Fibroblast of skin of right quadriceps (primary cell): ENCODE results near the gene NANOS2.
"Not testable (repeated sequence)": the region's sequence is repeated elsewhere in the genome, so short reads cannot be mapped to it uniquely, and the experiment has no call there.

Experiments
- DNase-seq: peaks from one replicate; pipeline ENCODE4 v3.0.0-alpha.2; 2013

Gene NANOS2

GRCh38 chr19:45872095-45872919, 42.3 kb downstream of the NANOS2 start:
- no peak for DNase-seq

GRCh38 chr19:45870798-45871197, 43.8 kb downstream of the NANOS2 start:
- DNase-seq: no peak

- not testable (repeated sequence) for DNase-seq
Observed at GRCh38 chr19:45867241-45867640, 47.3 kb downstream of the NANOS2 start.

- DNase-seq: no peak
Observed at GRCh38 chr19:45866400-45867176, 48.0 kb downstream of the NANOS2 start.

- DNase-seq: no peak
Observed at GRCh38 chr19:45865269-45865948, 49.2 kb downstream of the NANOS2 start.

DNA sequence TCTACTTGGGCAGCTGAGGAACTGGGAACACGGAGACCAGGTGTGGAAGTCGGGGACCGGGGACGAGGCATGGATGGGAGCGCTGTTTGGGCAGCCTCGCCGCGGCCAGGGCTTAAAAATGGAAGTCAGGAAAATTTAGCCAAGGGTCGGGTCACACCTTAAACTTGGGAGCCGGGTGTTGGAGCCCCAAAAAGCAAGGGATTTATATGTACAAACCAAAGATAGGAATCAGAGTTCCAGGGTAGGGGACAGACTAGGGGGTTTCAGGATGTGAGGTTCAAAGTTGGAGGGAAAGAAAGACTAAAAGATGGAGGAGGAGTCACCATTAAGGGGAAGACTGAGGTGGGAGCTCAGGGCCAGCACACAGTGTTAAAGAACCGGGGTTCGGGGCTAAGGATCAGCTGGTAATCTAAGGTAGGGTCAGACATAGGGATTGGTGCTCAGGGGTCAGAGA, 49.9 kb downstream of the NANOS2 start:
- DNase-seq: no peak

DNA sequence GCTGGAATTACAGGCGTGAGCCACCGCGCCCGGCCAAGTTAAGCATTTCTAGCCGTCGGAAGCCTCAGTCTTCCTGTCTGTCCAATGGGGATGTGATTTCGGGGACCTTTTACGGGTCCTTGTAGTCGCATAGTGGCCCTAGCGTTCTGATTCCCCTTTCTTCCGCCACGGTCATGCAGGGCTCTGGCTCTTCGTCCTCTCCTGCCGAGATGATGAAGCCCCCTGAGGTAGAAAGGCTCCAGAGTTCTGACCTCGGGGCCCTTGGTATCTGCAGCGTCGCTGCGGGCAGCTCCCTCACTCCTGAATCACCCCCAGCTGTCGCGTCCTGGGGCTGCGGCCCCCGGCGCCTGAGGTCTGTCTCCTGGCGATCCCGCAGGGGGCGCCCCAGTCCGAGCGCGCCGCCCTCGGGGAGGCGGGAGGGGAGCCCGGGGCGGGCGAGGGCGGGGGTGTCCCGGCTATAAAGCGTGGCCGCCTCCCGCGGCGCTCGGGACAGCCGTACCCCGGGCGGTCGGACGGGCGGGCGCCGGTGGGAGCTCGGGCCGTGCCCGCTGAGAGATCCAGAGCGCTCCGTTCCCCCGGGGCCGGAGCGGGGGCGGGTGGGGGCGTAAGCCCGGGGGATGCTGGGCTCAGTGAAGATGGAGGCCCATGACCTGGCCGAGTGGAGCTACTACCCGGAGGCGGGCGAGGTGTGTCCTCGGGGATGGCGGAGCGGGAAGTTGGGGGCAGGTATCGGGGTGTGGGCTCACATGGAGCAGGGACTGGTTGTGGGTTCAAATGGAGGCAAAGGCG, 50.5 kb downstream of the NANOS2 start, which contains the start of gene FOXA3:
TSS of gene FOXA3 (plus strand) at position 487 of the 789 bp plus-strand sequence. CDS start at position 618, 131 bp downstream.
- DNase-seq: peak; percentile 25

DNA sequence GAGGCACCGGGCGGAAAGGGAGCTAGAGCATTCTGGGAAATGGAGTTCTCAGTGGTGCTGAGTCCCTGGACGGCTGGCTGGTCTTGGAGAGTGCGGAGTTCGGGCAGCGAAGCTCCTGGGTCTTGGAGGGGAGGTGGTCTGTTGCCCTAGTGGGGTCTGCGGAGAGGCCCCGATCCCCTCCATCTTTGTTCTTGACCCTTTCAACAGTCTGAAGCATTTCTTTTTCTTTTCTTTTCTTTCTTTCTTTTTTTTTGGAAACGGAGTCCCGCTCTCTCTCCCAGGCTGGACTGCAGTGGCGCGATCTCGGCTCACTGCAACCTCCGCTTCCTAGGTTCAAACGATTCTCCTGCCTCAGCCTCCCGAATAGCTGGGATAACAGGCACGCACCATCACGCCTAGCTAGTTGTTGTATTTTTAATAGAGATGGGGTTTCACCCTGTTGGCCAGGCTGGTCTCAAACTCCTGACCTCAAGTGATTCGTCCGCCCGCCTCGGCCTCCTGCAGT, 51.2 kb downstream of the NANOS2 start:
- DNase-seq: no peak
